Measurements from ENCODE around the gene MTHFR.

MTHFR gene

DNA sequence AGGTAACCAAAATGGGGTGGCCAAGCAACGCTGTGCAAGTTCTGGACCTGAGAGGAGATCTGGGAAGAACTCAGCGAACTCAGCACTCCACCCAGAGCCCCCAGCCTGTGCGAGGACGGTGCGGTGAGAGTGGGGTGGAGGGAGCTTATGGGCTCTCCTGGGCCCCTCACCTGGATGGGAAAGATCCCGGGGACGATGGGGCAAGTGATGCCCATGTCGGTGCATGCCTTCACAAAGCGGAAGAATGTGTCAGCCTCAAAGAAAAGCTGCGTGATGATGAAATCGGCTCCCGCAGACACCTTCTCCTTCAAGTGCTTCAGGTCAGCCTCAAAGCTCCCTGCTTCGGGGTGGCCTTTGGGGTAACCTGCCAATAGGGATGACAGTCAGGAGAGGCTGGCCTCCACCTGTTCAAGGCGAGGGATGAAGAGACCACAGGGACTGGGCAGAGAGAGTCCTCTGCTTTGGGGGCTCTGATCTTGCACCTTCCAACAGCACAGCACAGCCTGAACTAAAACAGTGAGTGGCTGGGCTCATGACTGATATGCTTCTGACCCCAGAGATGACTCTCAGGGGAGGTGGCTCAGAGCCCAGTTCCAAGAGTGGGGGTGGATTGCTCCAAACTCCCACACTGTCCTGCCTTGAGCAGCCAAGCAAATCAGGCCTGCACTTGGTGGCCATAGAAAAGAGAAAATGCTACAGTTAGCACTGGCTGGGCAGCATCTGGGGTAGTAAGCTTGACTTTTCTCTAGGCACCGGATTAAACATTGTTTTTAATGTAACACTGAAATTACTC lies 9.5 kb downstream of the MTHFR start:
- DNase-seq, result peak in 1 of 2 donors; percentile 46

GRCh38 chr1:11795238-11795890 lies 10.4 kb downstream of the MTHFR start:
- DNase-seq, result no peak

- no peak for DNase-seq
These were observed 11.1 kb downstream of the MTHFR start for GRCh38 chr1:11794446-11795237.

DNA sequence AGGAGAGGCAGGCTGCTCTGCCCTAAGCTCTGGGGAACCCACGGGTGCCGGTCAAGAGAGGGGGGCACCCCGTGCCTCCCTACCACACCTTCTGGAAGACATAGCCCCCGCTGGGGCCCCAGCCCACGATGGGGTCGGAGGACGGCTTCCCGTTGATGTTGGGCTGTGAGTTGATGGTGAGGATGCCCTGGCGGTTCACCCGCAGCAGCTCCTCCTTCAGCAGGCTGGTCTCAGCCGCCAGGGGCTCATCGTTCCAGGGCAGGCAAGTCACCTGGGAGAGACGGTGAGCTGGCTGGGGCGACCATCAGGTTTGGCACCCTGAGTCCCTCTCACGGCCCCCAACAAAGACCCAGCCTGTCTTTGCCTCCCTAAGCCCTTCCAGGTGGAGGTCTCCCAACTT lies 11.9 kb downstream of the MTHFR start:
- no peak for DNase-seq

- no peak for DNase-seq
These were observed 13.7 kb downstream of the MTHFR start for GRCh38 chr1:11792106-11792505.

- DNase-seq, result peak; percentile 64 to 83
These were observed 14.7 kb downstream of the MTHFR start for GRCh38 chr1:11790880-11791715.

DNA sequence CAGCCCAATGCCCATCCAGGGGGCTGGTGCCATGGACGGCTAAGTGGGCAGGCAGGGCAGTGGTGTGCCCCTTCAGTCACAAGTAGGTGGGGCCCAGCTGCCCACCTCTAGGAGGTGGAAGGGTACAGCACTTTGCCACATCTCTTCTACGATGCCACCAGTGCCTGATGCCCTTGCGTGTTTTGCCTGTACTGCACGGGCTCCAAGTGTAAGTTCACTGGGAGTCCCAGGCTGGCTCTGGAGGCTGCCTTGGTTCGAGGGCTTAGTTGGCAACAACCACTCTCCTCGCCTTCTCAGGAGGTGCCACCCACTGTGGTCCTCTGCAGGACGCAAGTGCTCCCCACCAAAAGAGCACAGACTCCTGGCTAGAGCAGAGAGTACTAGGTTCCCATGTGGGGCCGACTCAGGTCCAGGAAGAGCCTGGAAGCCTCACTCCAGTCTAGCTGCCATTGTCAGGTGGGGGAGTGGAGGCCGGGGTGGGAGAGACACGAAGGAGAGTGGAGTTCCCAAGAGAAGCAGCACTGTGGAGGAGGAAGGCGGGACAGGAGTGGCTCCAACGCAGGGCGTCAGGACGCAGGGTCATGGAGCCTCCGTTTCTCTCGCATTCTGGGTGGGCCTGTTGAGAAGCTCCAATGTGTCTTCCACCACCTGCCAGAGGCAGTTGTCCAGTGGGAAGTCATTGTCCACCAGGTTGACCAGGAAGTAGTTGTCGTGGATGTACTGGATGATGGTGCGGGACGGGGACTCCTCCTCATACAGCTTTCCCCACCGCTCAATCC lies 15.5 kb downstream of the MTHFR start:
- DNase-seq, result no peak

GRCh38 chr1:11789126-11790067 lies 16.4 kb downstream of the MTHFR start:
- DNase-seq, result no peak

GRCh38 chr1:11788549-11789053 lies 17.2 kb downstream of the MTHFR start:
- DNase-seq, result no peak

DNA sequence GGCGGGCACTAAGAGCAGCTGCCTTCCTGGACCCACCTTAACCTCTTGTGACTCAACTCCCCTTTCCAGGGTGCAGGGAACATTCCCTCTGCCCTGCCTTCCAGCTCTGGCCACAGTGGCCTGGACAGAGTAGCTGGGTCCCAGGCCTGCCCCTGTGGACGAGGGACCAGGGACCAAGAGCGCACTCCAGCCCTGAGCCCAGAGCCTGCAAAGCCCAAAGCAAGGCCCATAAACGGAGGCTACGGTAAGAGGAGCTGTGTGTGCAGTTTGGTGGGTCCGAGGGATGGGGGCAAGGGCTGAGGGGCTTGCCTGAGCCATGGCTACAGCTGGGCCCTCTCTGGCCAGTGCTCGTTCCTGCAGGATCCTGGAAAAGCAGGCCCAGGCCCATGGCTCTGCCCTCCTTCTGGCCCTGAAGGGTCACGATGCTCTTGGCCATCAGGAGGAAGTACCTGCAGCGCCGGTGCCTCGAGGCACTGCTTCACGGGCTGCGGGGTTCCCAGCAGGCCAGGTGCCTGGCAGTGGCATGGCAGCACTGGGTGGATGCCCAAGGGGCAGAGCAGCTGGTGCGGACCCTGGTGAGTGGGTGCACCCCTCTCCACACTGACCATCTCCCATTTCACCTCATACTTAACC lies 17.8 kb downstream of the MTHFR start:
- no peak for DNase-seq

DNA sequence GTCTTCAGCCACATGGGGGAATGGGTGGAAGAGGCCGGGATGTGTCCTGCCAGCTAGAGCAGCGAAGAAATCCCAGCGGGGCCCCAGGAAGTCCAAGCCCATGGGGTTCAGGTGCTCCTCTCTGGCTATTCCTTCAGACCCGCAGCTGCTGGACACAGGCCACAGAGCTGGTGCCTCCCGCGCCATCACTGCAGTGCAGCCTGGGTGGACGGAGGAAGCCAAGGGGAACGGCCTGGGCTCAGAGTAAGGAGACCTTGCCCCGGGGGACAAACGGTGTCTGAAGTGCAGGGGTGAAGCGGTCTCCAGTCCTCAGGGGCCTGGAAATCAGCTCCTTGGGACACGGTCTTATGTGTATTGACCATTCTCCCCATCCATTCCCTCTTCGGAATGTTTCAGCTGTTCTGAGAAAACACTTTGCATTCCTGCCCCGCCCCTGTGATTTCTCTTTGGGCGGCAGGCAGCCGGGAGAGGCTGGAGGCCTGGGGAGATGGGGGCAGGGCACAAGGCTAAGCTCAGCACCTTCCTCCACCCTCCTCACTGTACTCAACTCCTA lies 18.4 kb downstream of the MTHFR start:
- DNase-seq, result no peak

DNA sequence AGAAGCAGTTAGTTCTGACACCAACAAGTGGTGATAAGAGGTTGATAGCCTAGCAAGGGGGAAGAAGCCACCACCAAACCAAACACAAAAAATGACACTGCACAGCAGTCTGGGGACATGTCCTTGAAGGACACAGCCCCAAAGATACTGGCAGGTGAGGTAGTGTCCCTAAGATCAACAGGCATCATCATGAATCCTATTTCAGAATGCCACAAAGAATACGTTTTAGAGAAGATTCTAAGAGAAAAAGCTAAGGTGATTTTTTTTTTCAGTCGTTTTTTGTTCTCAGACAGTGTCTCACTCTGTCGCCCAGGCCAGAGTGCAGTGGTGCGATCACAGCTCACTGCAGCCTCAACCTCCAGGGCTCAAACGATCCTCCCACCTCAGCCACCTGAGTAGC lies 19.6 kb downstream of the MTHFR start:
- no peak for DNase-seq

GRCh38 chr1:11784993-11785769 lies 20.6 kb downstream of the MTHFR start:
- DNase-seq, result peak in 1 of 2 donors; percentile 42

DNA sequence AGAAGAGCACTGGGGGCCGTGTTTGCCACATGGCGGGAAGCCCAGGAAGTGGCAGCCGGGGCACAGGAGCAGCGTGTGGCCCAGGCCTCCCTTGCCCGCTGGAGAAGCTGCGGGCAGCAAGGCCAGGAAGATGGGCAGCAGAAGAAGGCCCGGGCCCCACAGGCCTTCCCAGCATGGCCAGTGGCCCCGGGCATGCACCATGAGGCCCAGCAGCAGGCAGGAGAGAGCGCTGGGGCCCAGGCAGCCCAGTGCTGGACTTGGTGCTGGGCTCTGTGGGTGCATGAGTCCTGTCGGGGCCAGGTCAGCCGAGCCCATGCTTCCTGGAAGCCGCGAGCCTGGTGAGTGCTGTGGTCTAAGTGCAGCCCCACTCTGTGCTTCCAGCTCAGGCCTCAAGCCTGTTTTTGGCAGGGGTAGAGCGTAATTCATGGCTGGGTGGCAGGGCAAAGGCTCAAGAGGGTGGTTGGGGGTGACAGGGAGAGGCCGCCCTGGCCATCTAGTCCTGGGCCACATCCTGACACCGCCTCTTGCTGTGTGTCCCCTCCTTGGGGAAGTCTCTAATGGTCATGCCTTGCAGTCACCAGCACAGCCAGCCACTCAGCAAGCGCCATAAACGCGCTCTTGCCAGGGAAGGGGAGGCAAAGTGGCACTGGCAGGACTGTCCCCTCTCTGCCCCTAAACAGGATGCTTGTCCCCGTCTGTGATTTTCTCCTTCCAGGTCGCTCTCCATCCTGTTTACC lies 21.3 kb downstream of the MTHFR start:
- DNase-seq, result no peak

- DNase-seq, result no peak
These were observed 22.2 kb downstream of the MTHFR start for GRCh38 chr1:11783556-11783955.

- DNase-seq, result no peak
These were observed 23.5 kb downstream of the MTHFR start for GRCh38 chr1:11782127-11782708.

DNA sequence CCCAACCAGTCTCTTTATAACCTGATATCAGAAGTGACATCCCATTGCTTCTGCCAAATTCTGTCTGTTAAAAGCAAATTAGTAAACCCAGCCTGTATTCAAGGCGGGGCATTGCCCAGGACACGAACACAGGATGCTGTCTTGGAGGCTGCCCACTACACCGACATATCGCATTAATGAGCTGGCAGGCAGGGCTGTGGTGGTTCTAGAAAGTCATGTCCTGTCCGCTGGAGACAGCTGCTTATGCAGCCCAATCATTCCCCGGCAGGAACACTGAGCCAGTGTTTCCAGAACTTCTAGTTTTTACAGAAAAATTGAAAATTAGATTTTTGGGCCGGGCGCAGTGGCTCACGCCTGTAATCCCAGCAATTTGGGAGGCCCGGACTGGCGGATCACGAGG lies 24.5 kb downstream of the MTHFR start:
- DNase-seq, result no peak

Measured in inflammatory macrophage treated with lipopolysaccharide for 1 hour (primary cell).